SK-N-SH (cell line): ENCODE results near the gene FBXO15. TPM values are rescaled to one million over a fixed set of nuclear protein-coding genes. Genes with fewer than 3 reads are reported as not detected.

ENCODE experiments used
- CTCF ChIA-PET: fragments of 300-600, 350-600 bp; formaldehyde crosslinking; extraction: SDS; loops from one replicate; lab custom pipeline; 2021; lab: Yijun Ruan, JAX
- POLR2A ChIA-PET: fragments of 350-600 bp; sonication (Branson Sonifier 250); formaldehyde crosslinking; extraction: SDS; loops from one replicate; lab custom pipeline; 2020; ENCODE audit warnings: antibody characterized with exemption, inconsistent platforms; lab: Yijun Ruan, JAX
- DNase-seq: peaks from one replicate; pipeline ENCODE4 v3.0.0; 2012
- H2AFZ ChIP-seq: fragments of 200-600 bp; sonication (generic); 2 replicates; pipeline ENCODE4 v1.8.1; 2016; ENCODE audit warnings: antibody characterized with exemption, mild to moderate bottlenecking, low read depth
- H3F3A ChIP-seq: fragments of 200-600 bp; sonication (generic); replicated peaks from 2 replicates; pipeline ENCODE3; 2016; ENCODE audit warnings: antibody characterized with exemption, mild to moderate bottlenecking; ENCODE audit not compliant: insufficient read depth
- H3K27ac ChIP-seq, 2 experiments: fragments of 200-500 bp in 1 of 2; fragments of 200-600 bp in 1 of 2; sonication (Bioruptor generic) in 1 of 2; sonication (generic), shearing (Covaris generic) in 1 of 2; 2 replicates each; pipeline versions ENCODE4 v1.5.1 to v1.6.1; 2014 to 2016; ENCODE audit warnings: low read depth in 2 of 2, inconsistent platforms in 1 of 2, low read length in 1 of 2, mild to moderate bottlenecking in 1 of 2, mixed read lengths in 1 of 2
- H3K27me3 ChIP-seq: fragments of 200-600 bp; sonication (generic), shearing (Covaris generic); 2 replicates; pipeline ENCODE4 v1.6.1; 2016; ENCODE audit warnings: mixed run types; ENCODE audit not compliant: insufficient read depth
- H3K36me3 ChIP-seq, 2 experiments: fragments of 200-500 bp in 1 of 2; fragments of 200-600 bp in 1 of 2; sonication (Bioruptor generic) in 1 of 2; sonication (generic) in 1 of 2; replicated peaks in 1 of 2; 2 replicates each; pipeline versions ENCODE3 to v1.5.1; 2014 to 2016; ENCODE audit warnings: low read length in 1 of 2, mild to moderate bottlenecking in 1 of 2; ENCODE audit not compliant: insufficient read depth in 2 of 2, control insufficient read depth in 1 of 2
- H3K4me1 ChIP-seq, 2 experiments: fragments of 200-500 bp in 1 of 2; fragments of 200-600 bp in 1 of 2; sonication (Bioruptor generic) in 1 of 2; sonication (generic), shearing (Covaris generic) in 1 of 2; 2 replicates each; pipeline versions ENCODE4 v1.5.1 to v1.6.1; 2014 to 2016; ENCODE audit warnings: low read depth in 1 of 2, low read length in 1 of 2, mixed run types in 1 of 2; ENCODE audit not compliant: insufficient read depth in 2 of 2, control insufficient read depth in 1 of 2
- H3K4me2 ChIP-seq: fragments of 200-600 bp; sonication (generic), shearing (Covaris generic); 2 replicates; pipeline ENCODE4 v1.6.1; 2017; ENCODE audit warnings: mixed run types
- H3K4me3 ChIP-seq, 2 experiments: fragments of 200-500 bp in 1 of 2; fragments of 200-600 bp in 1 of 2; sonication (Bioruptor generic) in 1 of 2; sonication (generic), shearing (Covaris generic) in 1 of 2; 2 replicates each; pipeline versions ENCODE4 v1.5.1 to v1.8.1; 2014 to 2016; ENCODE audit warnings: low read depth in 2 of 2, inconsistent platforms in 1 of 2, low read length in 1 of 2, mild to moderate bottlenecking in 1 of 2, mixed read lengths in 1 of 2, moderate library complexity in 1 of 2
- H3K79me2 ChIP-seq: fragments of 200-600 bp; sonication (generic); 2 replicates; pipeline ENCODE4 v1.8.1; 2017; ENCODE audit warnings: mild to moderate bottlenecking; ENCODE audit not compliant: insufficient read depth
- H3K9ac ChIP-seq: fragments of 200-600 bp; sonication (generic); 2 replicates; pipeline ENCODE4 v1.6.1; 2017; ENCODE audit warnings: mixed run types
- H3K9me2 ChIP-seq: fragments of 200-600 bp; sonication (generic); 2 replicates; pipeline ENCODE4 v1.6.1; 2017; ENCODE audit warnings: mixed run types
- H3K9me3 ChIP-seq: fragments of 200-600 bp; sonication (generic); 2 replicates; pipeline ENCODE4 v1.6.1; 2017; ENCODE audit warnings: mixed run types, mild to moderate bottlenecking, moderate library complexity
- H4K20me1 ChIP-seq: fragments of 200-600 bp; sonication (generic); 2 replicates; pipeline ENCODE4 v1.6.1; 2017; ENCODE audit warnings: mild to moderate bottlenecking, mixed run types; ENCODE audit not compliant: insufficient read depth
- CTCF ChIP-seq: fragments of 200-600 bp; sonication (generic); IDR thresholded peaks from 2 replicates; pipeline ENCODE4 v1.6.1; 2017; ENCODE audit warnings: antibody characterized with exemption, mild to moderate bottlenecking, moderate library complexity
- ELF1 ChIP-seq: IDR thresholded peaks from 2 replicates; pipeline ENCODE4 v1.4.0; 2012
- EZH2phosphoT487 ChIP-seq: fragments of 200-600 bp; sonication (generic); IDR thresholded peaks from 2 replicates; pipeline ENCODE4 v1.6.1; 2017; ENCODE audit warnings: low read depth, mixed run types, mild to moderate bottlenecking, antibody characterized with exemption, moderate library complexity, borderline replicate concordance
- GABPA ChIP-seq: IDR thresholded peaks from 2 replicates; pipeline ENCODE4 v1.4.0; 2012; ENCODE audit warnings: low read depth, mild to moderate bottlenecking
- MAX ChIP-seq: IDR thresholded peaks from 2 replicates; pipeline ENCODE4 v1.4.0; 2012; ENCODE audit warnings: low read depth
- NFIC ChIP-seq: IDR thresholded peaks from 2 replicates; pipeline ENCODE4 v1.4.0; 2012; ENCODE audit warnings: borderline replicate concordance
- RAD21 ChIP-seq: IDR thresholded peaks from 2 replicates; pipeline ENCODE4 v1.6.1; 2012; ENCODE audit warnings: mild to moderate bottlenecking, low read length
- RCOR1 ChIP-seq: fragments of 150-350 bp; IDR thresholded peaks from 2 replicates; pipeline ENCODE4 v1.6.1; 2017; ENCODE audit warnings: antibody characterized with exemption, low read length
- SMC3 ChIP-seq: IDR thresholded peaks from 2 replicates; pipeline ENCODE4 v1.6.1; 2012; ENCODE audit warnings: low read depth, low read length, improper control_type of control experiment
- USF2 ChIP-seq: fragments of 150-350 bp; IDR thresholded peaks from 2 replicates; pipeline ENCODE4 v1.6.1; 2017; ENCODE audit warnings: antibody characterized with exemption, low read length, low read depth, borderline replicate concordance
- ZBTB33 ChIP-seq: IDR thresholded peaks from 2 replicates; pipeline ENCODE4 v1.4.0; 2012; ENCODE audit warnings: low read depth, borderline replicate concordance
- WGBS: methylation state at CpG from one replicate; pipeline ENCODE4 v1.1.6; 2017; ENCODE audit warnings: low lambda C conversion rate; 5-methylcytosine and 5-hydroxymethylcytosine counted together
- polyA plus RNA-seq, 3 experiments: library from polyadenylated mRNA; depleted of rRNA; stranded (reverse); fragments of >200 nt; gene quantifications; 2 replicates each; pipeline ENCODE4 v1.2.3, GENCODE V29; 2012
- TF ChIP-seq, protein P1 (sequence below): IDR thresholded peaks from 2 replicates; pipeline ENCODE4 v1.4.0; 2012; ENCODE audit warnings: low read depth, borderline replicate concordance
- TF ChIP-seq, protein P2 (sequence below): IDR thresholded peaks from 2 replicates; pipeline ENCODE4 v1.6.1; 2012; ENCODE audit warnings: mild to moderate bottlenecking, low read depth, low read length, moderate library complexity

Gene FBXO15
- polyA plus RNA-seq, 1 of the 3 experiments (the other 2 are of a cell fraction), result 0.62 TPM

DNA sequence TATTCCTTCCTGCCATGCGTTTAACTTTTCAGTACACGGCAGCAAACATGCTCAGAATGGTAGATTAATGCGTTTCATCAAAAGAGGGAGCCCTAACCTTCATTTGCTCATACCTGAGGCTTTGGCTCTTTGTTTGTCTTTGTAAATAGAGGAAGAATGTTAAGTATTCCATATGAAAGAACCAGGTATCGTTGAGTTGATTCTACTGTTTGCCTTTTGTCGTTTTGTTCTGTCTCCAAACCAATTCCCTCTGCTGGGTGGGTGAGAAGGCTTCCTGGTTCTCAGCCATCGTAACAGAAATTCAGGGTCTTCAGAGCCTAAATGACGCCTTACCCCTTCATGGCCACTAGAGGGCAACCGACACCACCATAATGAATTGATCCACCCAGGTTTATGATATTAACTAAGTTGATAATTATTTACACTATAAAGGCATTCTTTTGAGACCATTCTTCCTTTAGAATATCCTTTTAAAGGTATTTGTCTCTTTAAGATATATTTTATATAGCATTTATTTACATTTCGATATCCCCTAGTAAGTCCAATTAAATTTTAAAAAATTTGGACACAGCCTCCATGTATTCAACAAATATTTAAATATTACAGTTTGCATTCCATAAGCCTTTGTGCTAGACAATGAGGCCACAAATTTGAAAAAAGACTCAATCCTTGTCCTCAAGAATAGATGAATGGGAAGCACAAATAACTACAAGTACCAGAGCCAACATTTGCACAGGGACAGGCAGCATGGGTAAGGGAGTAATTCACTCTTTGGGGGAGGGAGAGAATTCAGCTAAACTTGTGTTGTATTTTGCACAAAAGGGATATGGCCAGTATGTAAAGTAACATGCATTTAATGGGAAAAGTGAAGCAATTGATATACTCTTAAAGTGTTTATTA, 48.8 kb upstream of the FBXO15 start:
- Histone ChIP-seq H3K4me1 (peaks cover 0 to 11% of the 10 kb centered on the region in 2 experiments; a peak in 1 of 4 replicates), H3K36me3 (no peaks in the 10 kb centered on the region), H3F3A (peaks cover 6% of the 10 kb centered on the region), H3K27ac (no peak overlapping the region), H3K9me3 (no peaks in the 10 kb centered on the region), H3K9ac (no peak overlapping the region), H3K27me3 (peaks cover 46% of the 10 kb centered on the region), H3K9me2 (no peaks in the 10 kb centered on the region), H4K20me1 (no peaks in the 10 kb centered on the region), H3K4me2 (peak overlapping the region; percentile 78; the same call in 1 of the 2 replicates), H2AFZ (peak overlapping the region; percentile 89), H3K79me2 (no peaks in the 10 kb centered on the region), H3K4me3 (peak overlapping the region; percentile 34 to 48; a peak in 2 of 4 replicates)
- peak; percentile 87 for DNase-seq
- POLR2A ChIA-PET, result no interaction called here
- TF ChIP-seq RAD21 (peak; percentile 87), CTCF (peak; percentile 95), SMC3 (peak; percentile 78)
- TF ChIP-seq, protein P1, sequence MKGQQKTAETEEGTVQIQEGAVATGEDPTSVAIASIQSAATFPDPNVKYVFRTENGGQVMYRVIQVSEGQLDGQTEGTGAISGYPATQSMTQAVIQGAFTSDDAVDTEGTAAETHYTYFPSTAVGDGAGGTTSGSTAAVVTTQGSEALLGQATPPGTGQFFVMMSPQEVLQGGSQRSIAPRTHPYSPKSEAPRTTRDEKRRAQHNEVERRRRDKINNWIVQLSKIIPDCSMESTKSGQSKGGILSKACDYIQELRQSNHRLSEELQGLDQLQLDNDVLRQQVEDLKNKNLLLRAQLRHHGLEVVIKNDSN, result no peak
- 3% methylated on average over 9 of the region's 9 CpGs for WGBS
- CTCF ChIA-PET, result interaction anchor here (0.7 to 5.3 kb wide), 22 partner anchors 14 to 355 kb away, joined by 3 to 91 read pairs (median 4); no protein-coding TSS in a partner anchor

DNA sequence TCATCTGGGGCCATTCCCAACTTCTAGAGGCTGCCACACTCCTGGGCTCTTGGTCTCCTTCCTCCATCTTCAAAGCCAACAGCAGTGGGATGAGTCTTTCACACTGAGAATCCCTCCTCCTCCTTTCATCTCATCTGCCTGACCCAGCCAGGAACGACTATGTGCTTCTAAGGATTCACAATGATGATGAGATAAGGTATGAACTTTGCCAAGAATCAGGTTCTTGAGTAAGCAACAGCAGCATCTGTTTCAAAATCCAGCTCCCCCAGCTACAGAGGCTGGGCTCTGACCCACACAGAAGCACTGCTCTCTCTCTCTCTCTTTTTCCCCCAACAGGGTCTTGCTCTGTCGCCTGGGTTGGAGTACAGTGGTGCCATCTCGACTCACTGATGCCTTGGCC, 47.1 kb upstream of the FBXO15 start:
- H3F3A ChIP-seq, result peaks cover 6% of the 10 kb centered on the region
- H3K9me2 ChIP-seq, result no peaks in the 10 kb centered on the region
- no peak for DNase-seq
- H3K9ac ChIP-seq, result no peak overlapping the region
- no peaks in the 10 kb centered on the region for H4K20me1 ChIP-seq
- POLR2A ChIA-PET, result interaction anchor here (0.6 kb wide), 1 partner anchor 598 kb away, joined by 4 read pairs; no protein-coding TSS in a partner anchor
- H3K36me3 ChIP-seq, result no peaks in the 10 kb centered on the region
- H2AFZ ChIP-seq, result no peak overlapping the region
- CTCF ChIA-PET, result interaction anchor here (1.0 to 4.7 kb wide), 5 partner anchors 90 to 159 kb away, joined by 3 to 60 read pairs (median 3); no protein-coding TSS in a partner anchor
- peaks cover 48% of the 10 kb centered on the region for H3K27me3 ChIP-seq
- peaks cover 0 to 11% of the 10 kb centered on the region in 2 experiments; a peak in 1 of 4 replicates for H3K4me1 ChIP-seq
- WGBS, result 0% methylated on average over 3 of the region's 3 CpGs
- H3K4me2 ChIP-seq, result no peak overlapping the region
- H3K9me3 ChIP-seq, result no peaks in the 10 kb centered on the region
- H3K79me2 ChIP-seq, result no peaks in the 10 kb centered on the region
- H3K27ac ChIP-seq, result no peak overlapping the region
- no peak overlapping the region for H3K4me3 ChIP-seq
- no peak for TF ChIP-seq RCOR1
- no peak for TF ChIP-seq USF2
- no peak for TF ChIP-seq MAX
- TF ChIP-seq EZH2phosphoT487, result no peak
- TF ChIP-seq ZBTB33, result no peak
- TF ChIP-seq GABPA, result no peak
- TF ChIP-seq, protein P1, result no peak
- TF ChIP-seq NFIC, result no peak
- TF ChIP-seq, protein P2, sequence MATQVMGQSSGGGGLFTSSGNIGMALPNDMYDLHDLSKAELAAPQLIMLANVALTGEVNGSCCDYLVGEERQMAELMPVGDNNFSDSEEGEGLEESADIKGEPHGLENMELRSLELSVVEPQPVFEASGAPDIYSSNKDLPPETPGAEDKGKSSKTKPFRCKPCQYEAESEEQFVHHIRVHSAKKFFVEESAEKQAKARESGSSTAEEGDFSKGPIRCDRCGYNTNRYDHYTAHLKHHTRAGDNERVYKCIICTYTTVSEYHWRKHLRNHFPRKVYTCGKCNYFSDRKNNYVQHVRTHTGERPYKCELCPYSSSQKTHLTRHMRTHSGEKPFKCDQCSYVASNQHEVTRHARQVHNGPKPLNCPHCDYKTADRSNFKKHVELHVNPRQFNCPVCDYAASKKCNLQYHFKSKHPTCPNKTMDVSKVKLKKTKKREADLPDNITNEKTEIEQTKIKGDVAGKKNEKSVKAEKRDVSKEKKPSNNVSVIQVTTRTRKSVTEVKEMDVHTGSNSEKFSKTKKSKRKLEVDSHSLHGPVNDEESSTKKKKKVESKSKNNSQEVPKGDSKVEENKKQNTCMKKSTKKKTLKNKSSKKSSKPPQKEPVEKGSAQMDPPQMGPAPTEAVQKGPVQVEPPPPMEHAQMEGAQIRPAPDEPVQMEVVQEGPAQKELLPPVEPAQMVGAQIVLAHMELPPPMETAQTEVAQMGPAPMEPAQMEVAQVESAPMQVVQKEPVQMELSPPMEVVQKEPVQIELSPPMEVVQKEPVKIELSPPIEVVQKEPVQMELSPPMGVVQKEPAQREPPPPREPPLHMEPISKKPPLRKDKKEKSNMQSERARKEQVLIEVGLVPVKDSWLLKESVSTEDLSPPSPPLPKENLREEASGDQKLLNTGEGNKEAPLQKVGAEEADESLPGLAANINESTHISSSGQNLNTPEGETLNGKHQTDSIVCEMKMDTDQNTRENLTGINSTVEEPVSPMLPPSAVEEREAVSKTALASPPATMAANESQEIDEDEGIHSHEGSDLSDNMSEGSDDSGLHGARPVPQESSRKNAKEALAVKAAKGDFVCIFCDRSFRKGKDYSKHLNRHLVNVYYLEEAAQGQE, result no peak
- no peak for TF ChIP-seq ELF1
